Panc1 (cell line): ENCODE measurements around the gene ADK.

Source experiments
- POLR2AphosphoS5 ChIP-seq: IDR thresholded peaks from 2 replicates; pipeline ENCODE4 v1.6.1; 2012; ENCODE audit warnings: mild to moderate bottlenecking, low read depth, low read length, moderate library complexity
- SIN3A ChIP-seq: IDR thresholded peaks from 2 replicates; pipeline ENCODE4 v1.6.1; 2012; ENCODE audit warnings: low read depth, mild to moderate bottlenecking, low read length, moderate library complexity, borderline replicate concordance; ENCODE audit not compliant: insufficient read depth
- TCF7L2 ChIP-seq: IDR thresholded peaks from 2 replicates; pipeline ENCODE4 v1.6.1; 2011; ENCODE audit warnings: mild to moderate bottlenecking, low read depth, low read length, inconsistent platforms
- TF ChIP-seq, protein P1 (sequence below): fragments of 450-650 bp; IDR thresholded peaks from 2 replicates; pipeline ENCODE4 v1.5.1; 2017; ENCODE audit warnings: mild to moderate bottlenecking
- TF ChIP-seq, protein P2 (sequence below), 2 experiments: IDR thresholded peaks; 2 replicates each; pipeline ENCODE4 v1.6.1; 2011 to 2012; ENCODE audit warnings: low read depth in 2 of 2, control low read depth in 1 of 2, low read length in 1 of 2, mild to moderate bottlenecking in 1 of 2, moderate library complexity in 1 of 2; ENCODE audit not compliant: insufficient read depth in 1 of 2

DNA sequence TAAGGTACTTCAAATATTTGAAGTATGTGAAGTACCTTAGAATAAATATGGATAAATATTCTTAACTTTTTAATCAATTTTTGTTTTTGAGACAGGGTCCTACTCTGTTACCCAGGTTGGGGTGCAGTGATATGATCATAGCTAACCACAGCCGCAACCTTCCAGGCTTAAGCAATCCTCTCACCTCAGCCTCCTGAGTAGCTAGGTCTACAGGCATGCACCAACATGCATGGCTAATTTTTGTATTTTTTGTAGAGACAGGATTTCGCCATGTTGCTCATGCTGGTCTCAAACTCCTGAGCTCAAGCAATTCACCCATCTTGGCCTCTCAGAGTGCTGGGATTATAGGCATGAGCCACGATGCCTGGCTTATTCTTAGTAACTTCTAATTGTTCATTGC lies 555.9 kb downstream of the ADK start:
- TF ChIP-seq, protein P1, sequence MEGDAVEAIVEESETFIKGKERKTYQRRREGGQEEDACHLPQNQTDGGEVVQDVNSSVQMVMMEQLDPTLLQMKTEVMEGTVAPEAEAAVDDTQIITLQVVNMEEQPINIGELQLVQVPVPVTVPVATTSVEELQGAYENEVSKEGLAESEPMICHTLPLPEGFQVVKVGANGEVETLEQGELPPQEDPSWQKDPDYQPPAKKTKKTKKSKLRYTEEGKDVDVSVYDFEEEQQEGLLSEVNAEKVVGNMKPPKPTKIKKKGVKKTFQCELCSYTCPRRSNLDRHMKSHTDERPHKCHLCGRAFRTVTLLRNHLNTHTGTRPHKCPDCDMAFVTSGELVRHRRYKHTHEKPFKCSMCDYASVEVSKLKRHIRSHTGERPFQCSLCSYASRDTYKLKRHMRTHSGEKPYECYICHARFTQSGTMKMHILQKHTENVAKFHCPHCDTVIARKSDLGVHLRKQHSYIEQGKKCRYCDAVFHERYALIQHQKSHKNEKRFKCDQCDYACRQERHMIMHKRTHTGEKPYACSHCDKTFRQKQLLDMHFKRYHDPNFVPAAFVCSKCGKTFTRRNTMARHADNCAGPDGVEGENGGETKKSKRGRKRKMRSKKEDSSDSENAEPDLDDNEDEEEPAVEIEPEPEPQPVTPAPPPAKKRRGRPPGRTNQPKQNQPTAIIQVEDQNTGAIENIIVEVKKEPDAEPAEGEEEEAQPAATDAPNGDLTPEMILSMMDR, result no peak
- TF ChIP-seq POLR2AphosphoS5 (no peak), SIN3A (no peak), TCF7L2 (no peak)
- TF ChIP-seq, protein P2, sequence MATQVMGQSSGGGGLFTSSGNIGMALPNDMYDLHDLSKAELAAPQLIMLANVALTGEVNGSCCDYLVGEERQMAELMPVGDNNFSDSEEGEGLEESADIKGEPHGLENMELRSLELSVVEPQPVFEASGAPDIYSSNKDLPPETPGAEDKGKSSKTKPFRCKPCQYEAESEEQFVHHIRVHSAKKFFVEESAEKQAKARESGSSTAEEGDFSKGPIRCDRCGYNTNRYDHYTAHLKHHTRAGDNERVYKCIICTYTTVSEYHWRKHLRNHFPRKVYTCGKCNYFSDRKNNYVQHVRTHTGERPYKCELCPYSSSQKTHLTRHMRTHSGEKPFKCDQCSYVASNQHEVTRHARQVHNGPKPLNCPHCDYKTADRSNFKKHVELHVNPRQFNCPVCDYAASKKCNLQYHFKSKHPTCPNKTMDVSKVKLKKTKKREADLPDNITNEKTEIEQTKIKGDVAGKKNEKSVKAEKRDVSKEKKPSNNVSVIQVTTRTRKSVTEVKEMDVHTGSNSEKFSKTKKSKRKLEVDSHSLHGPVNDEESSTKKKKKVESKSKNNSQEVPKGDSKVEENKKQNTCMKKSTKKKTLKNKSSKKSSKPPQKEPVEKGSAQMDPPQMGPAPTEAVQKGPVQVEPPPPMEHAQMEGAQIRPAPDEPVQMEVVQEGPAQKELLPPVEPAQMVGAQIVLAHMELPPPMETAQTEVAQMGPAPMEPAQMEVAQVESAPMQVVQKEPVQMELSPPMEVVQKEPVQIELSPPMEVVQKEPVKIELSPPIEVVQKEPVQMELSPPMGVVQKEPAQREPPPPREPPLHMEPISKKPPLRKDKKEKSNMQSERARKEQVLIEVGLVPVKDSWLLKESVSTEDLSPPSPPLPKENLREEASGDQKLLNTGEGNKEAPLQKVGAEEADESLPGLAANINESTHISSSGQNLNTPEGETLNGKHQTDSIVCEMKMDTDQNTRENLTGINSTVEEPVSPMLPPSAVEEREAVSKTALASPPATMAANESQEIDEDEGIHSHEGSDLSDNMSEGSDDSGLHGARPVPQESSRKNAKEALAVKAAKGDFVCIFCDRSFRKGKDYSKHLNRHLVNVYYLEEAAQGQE (IDR thresholded peaks at IDR 0.05; ENCODE audit: insufficient read depth in 1 of 2, low read depth in 2 of 2, low read length in 1 of 2), result no peak
